IPS DF 4.7 (cell line): ENCODE data around the gene SLC24A3.

Experiments used
- DNase-seq: peaks from one replicate; pipeline ENCODE4 v3.0.0-alpha.2; 2013; ENCODE audit warnings: low spot score; ENCODE audit errors: extremely low read depth

SLC24A3 gene

DNA sequence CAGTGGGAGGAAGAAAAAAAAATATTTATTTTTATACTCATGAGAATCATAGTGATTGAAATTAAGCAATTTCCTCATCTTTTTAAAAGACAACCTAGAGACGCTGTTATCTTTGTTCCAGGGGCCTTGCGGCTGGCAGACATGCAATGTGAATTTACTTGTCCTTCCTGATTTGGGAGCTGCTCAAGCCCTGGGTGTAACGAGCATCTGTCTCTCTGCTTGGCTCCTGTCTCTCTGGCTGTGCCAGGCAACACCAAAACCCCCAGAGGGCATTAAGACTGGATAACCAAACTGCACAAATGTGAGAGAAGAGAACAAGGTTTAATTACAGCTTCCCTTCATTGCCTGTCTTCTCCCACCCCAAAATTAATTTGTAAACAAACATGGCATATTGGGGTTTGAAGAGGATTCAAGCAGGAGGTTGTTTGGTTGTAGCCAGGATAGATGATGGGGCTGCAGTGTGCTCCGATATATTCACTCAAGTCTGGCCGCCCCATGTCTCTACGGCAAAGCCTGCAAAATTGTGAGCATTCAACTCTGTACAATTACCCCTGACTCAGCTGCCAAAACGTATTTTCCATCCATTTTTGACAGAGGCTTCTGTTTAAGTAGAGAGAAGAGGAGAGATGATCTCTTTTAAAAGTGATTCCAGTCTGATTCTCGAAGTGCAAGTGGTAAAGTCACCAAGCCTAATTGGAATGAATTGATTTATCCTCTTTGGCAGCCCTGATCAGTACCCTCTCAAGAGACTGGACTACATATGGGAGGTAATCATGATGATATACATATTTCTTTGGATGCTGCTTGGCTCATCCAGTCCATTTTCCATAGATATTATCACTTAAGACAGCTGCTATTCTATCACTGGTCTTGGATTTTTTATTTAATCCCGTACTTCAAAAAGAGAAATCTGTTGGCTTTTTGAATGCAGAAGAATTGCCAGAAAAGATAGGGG lies 170.2 kb downstream of the SLC24A3 start:
- no peak for DNase-seq

DNA sequence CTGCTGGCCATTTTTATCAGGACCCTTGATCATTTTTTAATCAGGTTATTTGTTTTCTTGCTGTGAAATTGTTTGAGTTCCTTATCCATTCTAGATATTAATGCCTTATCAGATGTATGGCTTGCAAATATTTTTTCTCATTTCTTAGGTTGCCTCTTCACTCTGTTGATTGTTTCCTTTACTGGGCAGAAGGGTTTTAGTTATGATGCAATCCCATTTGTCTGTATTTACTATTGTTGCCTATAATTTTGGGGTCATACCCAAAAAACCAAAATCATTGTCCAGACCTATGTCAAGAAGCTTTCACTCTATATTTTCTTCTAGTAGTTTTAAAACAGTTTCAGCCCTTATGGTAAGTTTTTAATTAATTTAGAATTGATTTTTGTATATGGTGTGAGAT lies 172.5 kb downstream of the SLC24A3 start:
- no peak for DNase-seq

DNA sequence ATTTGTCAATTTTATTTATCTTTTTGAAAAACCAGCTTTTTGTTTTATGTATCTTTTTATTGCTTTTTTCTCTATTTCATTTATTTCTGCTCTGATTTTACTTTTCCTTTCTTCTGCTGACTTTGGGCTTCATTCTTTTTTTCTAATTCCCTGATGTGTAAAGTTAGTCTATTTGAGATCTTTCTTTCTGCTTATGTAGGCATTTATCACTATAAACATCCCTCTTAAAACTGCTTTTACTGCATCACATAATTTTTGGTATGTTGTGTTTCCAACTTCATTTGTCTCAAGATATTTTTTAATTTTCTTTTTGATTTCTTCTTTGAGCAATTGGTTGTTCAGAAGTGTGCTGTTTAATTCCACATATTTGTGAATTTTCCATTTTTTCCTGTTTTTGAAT lies 174.8 kb downstream of the SLC24A3 start:
- DNase-seq: no peak

DNA sequence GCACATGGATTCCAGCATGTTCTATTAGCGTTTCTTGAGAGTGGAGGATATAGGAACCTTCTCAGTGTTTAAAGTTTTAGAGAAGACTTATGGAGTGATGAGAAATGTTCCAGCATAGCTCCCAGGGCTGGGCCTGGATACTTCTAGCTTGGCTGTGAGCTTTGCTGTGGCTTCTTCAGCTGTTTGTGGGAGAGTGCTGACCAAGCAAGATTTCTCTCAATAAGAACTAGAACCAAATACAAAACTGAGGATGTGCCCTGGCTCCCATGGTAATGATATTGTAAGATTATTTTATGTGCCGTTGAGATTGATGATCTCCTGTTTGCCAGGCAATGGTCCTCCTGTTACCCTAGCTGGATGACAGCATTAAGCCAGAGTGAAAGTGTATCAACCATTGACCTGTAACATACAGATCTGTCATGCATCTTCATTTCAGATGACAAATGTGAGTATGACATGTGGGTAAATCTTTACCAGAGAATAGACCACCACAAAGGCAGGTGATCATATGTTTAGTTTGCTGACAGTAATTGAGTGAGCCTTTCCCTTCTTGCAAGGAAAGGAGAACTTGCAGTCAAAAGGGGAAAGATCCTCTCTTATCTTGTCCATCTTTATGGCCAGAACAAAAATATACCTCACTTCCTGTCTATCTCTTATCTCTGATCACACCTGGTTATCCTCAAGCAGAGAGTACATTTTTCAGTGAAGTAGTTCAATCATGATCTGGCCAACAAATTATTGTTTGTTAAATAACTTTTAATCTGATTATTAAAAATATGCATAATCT lies 180.1 kb downstream of the SLC24A3 start:
- DNase-seq: no peak

DNA sequence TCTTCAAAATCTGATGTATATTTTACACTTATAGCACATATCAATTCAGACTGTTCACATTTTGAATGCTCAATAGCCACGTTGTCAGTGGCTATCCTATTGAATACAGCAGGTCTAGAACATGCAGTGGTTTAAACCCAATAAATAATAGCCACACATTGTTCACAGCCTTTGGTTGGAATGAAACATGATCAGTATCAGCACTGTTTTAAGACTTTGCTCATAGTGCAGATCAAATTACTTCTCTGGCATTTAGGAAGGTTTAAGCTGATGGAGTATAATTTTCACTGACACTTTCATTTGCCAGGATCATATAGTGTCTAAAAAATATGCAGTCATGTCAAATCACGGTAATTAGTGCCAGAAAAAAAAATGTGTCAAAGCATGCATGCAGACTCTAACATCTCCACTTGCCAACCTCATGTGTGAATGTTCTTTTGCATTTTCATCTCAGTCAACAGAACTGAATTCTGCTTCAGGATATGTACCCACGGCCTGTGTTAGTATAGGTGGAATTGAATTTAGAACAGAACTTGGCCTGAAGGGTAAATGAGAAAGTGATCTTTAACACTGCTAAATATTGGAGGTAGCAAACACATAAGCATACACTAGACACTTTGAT lies 184.1 kb downstream of the SLC24A3 start:
- no peak for DNase-seq

DNA sequence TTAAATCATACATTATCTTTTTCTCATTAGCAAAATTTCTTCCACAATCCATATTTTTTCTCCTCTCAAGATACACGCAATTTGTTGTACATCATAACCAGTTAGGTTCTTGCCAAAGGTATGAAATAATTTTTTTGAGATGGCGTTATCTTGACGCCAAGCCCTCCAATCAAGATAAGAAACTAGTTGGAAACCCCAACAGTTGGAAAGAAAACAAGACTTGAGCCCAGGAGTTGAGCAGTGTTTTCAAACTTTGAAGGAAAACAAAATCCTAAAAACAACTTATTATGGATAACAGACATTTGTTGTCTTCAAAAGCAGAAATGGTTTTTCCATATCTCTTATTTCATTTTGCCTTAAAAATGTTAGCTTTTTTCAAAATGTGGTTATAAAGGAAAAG lies 184.8 kb downstream of the SLC24A3 start:
- DNase-seq: no peak

DNA sequence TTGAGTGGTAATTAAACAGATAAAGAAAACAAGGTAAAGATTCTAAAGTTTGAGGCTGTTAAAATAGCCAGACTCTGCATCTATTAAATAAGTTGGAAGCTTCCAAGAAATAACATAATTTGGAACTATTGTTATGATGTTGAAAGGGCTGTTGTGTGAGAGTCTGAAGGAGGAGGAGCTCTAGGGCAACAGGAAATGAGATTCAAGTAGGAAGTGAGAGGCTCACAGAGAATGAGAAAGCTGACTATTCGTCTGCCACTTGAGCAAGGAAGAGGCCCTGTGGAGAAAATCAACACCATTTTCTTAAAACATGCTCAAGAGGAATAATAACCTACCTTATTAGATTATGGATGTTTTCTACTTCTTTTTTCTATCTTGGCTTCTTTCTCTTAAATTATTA lies 185.2 kb downstream of the SLC24A3 start:
- no peak for DNase-seq

DNA sequence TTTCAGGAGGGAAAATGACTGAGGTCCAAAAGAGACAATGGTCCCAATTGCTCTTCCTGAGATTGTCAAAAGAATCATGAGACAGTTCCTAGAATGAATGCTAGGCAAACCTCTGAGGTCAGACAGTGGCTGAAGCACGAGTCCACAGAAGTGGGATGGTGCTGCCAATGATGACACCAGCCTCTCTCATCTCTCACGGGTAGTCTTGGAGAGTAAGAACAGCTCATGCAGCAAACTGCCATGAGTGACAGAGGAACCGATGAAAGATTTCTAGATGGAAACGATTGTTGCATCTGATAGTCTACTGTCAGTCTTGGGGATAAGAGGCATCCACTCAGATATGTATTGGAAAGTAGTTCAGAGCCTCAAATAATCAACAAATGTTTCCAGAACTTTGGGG lies 188.7 kb downstream of the SLC24A3 start:
- DNase-seq: no peak

DNA sequence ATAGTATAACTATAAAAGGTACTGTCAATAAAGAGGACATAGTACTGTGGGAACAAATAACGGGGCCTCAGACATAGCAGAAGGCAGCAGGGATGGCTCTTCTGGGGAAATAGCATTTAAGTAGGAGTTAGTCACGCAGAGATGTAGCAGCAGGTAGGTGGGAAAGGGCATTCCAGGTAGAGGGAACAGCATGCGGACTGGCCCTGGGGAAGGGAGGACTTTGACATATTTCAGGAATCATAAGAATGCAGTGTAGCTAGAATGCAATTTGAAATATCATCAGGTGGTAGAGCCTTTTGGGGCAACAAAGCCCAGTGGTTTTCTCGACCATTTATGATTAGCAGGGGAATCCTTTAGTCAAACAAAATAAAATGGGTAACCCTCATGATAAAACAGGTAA lies 191.1 kb downstream of the SLC24A3 start:
- no peak for DNase-seq

DNA sequence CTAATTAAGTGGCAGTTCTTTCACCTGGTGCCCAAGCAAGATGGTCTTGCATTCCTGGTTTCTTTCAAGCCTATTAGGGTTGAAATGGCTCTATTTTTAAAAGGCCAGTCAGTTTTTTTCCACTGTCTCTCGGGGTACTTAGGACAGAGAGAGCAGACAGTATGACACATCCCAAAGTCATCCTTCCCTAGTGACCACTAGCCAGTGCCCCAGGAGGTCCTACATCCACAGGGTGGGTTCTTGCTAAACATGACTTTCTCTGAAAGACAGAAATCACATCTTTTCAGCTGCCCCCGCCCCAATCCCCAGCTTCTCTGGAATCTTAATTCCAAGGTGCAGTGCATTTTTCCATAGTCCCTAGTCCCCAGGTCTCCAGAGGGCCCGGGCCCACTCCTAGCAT lies 192.4 kb downstream of the SLC24A3 start:
- no peak for DNase-seq

DNA sequence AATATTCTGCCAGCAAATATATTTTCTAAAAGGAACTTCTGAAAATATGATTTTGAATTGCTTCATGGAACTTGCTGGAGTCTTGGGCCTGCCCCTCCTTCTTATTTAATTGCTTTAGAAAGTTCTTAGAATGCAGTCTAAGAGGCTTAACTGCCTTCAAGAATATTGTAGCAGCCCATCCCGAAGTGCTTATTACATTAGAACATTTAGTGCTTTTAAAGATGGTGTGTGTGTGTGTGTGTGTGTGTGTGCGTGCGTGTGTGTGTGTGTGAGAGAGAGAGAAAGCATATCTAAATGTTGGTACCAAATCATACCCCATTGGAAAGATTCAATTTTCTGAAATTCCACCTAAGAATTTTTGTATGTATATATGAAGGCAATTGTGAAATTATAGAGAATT lies 193.5 kb downstream of the SLC24A3 start:
- no peak for DNase-seq

DNA sequence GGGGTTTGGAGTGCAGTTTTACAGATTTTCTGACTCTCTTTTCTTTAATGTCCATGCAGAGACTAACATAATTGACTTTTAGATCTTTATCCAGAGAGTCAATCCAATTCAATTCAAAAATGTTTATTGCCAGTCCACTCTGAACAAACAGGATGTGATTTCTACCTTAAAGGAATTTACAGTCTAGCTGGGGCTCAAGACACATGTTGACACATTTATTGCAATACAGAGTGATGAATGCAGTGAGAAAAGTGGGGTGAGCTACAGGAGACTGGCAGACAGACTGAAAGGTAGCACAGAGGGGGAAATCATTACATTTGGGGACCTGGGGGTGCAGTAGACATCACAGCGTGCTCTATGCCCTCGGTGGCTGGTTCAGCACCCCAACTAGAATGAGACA lies 193.9 kb downstream of the SLC24A3 start:
- no peak for DNase-seq

DNA sequence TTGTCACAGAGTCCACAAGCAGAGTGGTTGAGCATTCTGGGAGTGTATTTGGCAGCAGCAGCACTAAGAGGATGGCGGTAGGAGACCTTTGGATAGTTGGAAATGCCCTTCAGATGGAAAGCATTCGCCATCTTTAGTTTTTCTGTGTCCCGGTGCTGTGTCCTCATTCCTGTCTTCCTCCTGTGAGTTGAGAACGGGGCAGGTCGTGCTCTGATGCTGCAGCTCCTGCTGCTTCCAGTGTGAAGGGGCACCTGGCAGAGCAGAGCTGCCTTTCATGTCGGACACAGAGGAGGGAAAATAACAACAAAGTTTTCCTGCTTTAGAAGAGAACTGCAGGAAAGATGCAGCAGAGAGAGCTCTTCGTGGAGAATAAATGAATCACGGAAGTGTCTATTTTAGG lies 194.8 kb downstream of the SLC24A3 start:
- DNase-seq: no peak

DNA sequence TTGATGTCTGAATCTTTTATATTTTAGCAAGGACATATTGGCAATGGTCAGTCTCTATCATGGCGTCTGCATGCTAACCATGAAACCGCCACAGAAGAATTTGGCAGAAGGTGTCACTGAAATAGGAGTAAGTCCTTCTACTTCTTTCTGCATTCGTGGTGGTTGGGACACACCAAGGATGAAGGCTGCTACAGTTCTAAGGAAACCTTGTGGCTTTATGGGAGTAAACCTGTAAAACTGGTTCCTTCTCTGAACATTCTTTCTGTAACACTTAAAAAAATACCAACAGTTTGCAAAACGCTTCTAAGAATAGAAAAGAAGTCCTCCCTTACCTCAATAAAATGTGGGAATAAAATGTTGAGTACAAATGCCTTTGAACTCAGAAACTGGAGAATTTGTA lies 195.3 kb downstream of the SLC24A3 start:
- no peak for DNase-seq

DNA sequence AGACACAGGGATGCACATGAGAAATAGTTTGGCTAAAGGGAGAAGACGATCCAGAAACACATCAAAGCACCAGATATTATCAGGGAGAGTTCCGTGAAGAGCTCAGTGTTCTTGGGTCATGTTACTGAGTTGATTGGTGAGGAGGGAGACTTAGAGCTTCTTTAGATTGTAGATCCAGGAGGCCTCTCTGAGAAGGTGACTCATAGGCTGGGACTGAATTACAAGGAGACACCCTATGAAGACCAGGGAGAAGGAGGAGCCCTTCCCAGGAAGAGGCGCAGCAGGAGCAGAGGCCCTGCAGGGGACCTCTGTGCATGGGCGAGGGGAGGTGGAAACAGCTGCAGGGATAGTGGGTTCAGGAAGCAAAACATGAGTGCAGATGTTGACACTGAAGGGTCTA lies 196.5 kb downstream of the SLC24A3 start:
- DNase-seq: no peak

DNA sequence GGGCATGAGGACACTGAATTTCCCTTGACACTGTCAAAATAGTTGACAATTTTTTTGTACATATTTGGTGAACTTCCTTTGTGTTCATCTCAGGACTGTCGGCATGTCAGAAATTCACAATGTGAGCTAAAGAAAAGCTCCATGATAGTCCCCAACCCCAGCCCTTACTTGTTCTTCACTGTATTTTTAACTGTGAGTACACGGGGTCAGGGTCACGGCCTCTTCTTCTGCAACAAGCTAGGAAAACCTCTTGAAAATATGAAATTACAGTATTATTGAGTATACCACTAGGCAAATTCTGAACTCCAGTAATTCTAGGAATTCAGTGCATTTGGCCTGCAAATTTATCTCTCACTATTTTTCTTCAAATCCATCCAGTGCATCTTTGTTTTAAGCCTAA lies 199.4 kb downstream of the SLC24A3 start:
- DNase-seq: no peak

DNA sequence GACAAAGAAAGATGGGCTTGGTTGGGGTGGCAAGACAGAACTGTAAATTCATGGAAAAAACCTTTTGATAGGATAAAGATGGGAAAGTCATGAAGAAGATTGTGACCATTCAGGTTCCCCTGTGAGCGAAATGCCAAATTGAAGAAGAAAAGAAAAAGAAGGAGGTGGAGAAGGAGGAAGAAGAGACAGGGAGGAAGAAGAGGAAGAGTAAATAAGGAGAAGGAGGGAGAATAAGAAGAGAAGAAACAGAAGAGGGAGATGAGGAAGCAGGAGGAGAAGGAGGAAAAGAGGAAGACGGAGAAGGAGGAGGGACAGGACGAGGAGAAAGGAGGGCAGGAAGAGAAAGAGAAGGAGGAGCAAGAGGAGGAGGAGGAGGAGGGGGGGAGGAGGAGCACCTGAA lies 199.8 kb downstream of the SLC24A3 start:
- no peak for DNase-seq

DNA sequence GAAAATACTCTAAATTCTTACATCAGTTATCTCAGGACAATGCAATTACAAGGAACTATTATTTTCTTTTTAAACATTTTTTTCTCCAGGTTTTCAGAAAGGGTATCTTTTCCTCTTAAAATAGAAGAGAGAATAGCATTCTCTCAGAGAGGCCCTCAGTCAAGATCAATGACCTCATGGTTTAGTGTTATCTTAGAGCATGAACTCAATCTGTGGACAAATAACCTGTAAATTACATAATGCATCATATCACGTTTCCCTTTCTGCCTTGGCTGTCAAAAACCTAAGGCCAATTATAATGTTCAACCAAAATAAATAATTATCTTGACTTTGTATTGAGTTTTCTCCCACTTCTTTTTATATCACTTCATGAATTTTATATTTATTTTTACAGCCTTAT lies 202.2 kb downstream of the SLC24A3 start:
- DNase-seq: no peak

DNA sequence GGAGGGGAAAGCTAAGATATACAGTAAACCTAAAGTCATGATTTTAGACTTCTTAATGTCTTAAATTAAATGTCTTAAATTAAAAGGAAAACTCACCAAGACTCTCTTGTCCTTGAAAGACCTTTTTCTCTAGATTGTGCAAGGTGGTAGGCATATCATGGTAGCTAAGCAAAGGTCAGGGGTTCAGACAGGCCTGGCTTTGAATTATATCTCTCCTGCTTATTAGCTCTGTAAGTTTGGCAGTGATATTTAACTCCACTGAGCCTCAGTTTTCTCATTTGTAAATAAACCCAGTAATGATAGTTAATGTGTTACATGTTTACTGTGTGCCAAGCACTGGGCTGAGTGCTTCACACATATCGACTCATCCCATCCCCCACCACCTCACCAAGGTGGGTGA lies 203.3 kb downstream of the SLC24A3 start:
- no peak for DNase-seq

DNA sequence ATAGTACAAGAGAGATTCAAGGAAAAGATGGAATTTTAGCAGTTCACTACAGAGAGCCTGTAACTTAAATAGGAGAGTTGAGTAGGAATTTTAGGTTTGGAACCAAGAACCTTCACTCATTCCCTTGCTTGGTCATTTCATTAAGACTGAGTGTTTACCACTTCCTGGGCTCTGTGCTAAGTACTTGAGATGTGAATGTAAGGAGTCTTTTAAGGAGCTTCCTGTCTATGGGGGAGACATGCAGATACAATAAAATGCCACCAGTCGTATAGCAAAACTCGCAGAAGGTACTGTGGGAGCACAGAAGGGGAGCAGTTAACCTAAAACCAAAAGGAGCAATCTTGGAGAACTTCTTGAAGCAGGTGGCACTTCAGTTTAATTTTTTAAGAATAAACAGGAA lies 204.2 kb downstream of the SLC24A3 start:
- DNase-seq: no peak

DNA sequence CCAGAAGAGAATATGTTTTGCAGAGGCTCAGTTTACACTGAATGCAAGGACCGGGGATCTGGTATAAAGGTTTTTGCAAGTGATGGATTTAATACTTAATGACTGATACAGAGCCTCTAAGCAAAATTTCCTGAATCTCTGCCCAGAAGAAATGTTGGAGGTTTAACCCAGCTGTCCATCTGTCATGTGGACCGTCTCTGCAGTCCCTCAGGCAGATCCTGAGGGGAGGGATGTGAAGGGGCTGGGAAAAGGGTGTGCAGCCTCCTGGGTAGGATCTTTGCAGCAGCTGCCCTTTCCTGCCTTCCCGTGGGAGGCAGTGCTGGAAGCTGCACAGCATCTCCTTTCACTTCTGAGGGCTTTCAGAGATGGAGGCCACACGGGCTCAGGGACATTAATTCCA lies 207.0 kb downstream of the SLC24A3 start:
- DNase-seq: no peak
